ENCODE results near the gene RAD51B.

DNA sequence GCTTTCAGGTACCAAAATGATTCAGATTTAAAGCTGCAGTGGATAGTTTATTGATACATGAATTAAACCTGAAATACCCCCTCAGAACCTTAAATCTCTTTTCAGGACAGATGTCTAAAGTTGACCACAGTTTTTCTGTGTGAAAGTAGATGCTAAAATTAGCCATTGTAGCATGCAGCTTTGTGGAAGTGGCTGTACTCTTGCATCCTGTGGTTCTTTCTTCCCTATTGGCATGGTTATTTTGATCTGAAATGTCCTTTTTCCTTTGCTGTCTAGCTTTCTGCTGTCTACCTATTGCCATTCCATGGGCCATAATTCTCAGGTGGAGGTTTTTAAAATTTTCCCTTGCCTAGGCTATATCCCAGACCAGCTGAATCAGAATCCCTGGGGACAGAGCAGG, 517.7 kb downstream of the RAD51B start:
- no peak for TF ChIP-seq CTCF (IDR thresholded peaks at IDR 0.05)
- TF ChIP-seq POLR2AphosphoS5 (IDR thresholded peaks at IDR 0.05), result no peak
- TF ChIP-seq POLR2A (IDR thresholded peaks at IDR 0.05), result no peak
- no peak for TF ChIP-seq EP300 (IDR thresholded peaks at IDR 0.05)
